Right cardiac atrium (tissue), 5 donors: ENCODE results near the gene AMER2. TPM values are rescaled to one million over a fixed set of nuclear protein-coding genes. Genes with fewer than 3 reads are reported as not detected.

ENCODE experiments used
- ATAC-seq, 2 donors: fragments of 200-7000 bp; cut with Tn5 transposase; one replicate each; pipeline versions ENCODE4 v1.8.0 to v1.9.1; 2020; ENCODE audit warnings: moderate library complexity in 2 of 2, mild to moderate bottlenecking in 1 of 2
- DNase-seq, 3 donors: peaks; one replicate each; pipeline ENCODE4 v3.0.0-alpha.2; 2020
- H3K27ac ChIP-seq: one replicate; pipeline ENCODE4 v1.5.1; 2013; ENCODE audit warnings: mild to moderate bottlenecking, low read length, control low read depth, moderate library complexity
- H3K27me3 ChIP-seq: one replicate; pipeline ENCODE4 v1.6.1; 2013; ENCODE audit not compliant: control insufficient read depth, insufficient read depth
- H3K4me1 ChIP-seq: one replicate; pipeline ENCODE4 v1.6.1; 2013; ENCODE audit warnings: low read length; ENCODE audit not compliant: control insufficient read depth, insufficient read depth
- H3K4me3 ChIP-seq: one replicate; pipeline ENCODE4 v1.5.1; 2013; ENCODE audit warnings: low read length, control low read depth
- H3K9me3 ChIP-seq: one replicate; pipeline ENCODE4 v1.6.1; 2013; ENCODE audit warnings: low read length; ENCODE audit not compliant: control insufficient read depth
- WGBS: extraction: QIAGEN DNeasy Blood & Tissue Kit; methylation state at CpG from one replicate; pipeline ENCODE4 v1.1.7; 2013; 5-methylcytosine and 5-hydroxymethylcytosine counted together
- intact Hi-C, 4 donors: fragments of 100-400 bp; cut with DNase I; formaldehyde crosslinking; loops; one replicate each; pipeline versions ENCODE4 v1.11.0 to v1.14.0; 2022 to 2023
- long read RNA-seq, 4 donors: library from polyadenylated mRNA; unstranded; transcript quantifications; one replicate each; pipeline ENCODE4 v2.0.0, GENCODE V29; 2020 to 2021
- polyA plus RNA-seq: library from polyadenylated mRNA; stranded (reverse); fragments of 200-250 nt; gene quantifications from one replicate; pipeline ENCODE4 v1.2.3, GENCODE V29; 2013
- total RNA-seq, 4 donors: library from RNA; stranded (reverse); fragmentation: NEBNext Ultra II Directional; extraction: Animal tissue kit (Norgen Biotek cat#: 25700); gene quantifications; one replicate each; pipeline ENCODE4 v1.2.1, GENCODE V29; 2021
- donor health status: healthy with polysubstance abuse.
- donor health status: DM: no; HTN: yes; CAD: no.
- donor health status: DM: no; HTN: no; CAD: no.
- donor health status: DM: no; HTN: yes; CAD: no; lungs with severe emphysema.
- donor health status: DM: yes; HTN: yes; CAD: no.

AMER2 gene
- not detected for total RNA-seq
- not detected for polyA plus RNA-seq
- long read RNA-seq, donor 1: 0 reads
- long read RNA-seq, donor 2: 0 reads
- long read RNA-seq, donor 3: 0 reads
- long read RNA-seq, donor 4: 0 reads

- Histone ChIP-seq H3K27me3 (no peaks in the 10 kb centered on the region), H3K9me3 (no peaks in the 10 kb centered on the region), H3K27ac (no peak within 1 kb of the TSS), H3K4me1 (no peaks in the 10 kb centered on the region), H3K4me3 (peak within 1 kb of the TSS; percentile 30)
- intact Hi-C loops: no loop called here
- ATAC-seq (no peak), DNase-seq (peak; percentile 41 to 70 (median 69))
- WGBS: 3% methylated on average over 50 of the region's 50 CpGs
Observed at GRCh38 chr13:25171517-25172302, at the start of gene AMER2. AMER2 (minus strand) TSS chr13:25172288; CDS start chr13:25171619, 669 bp downstream.

- ATAC-seq (no peak), DNase-seq (no peak)
- WGBS: 79% methylated on average over 5 of the region's 5 CpGs
- intact Hi-C loops: no loop called here
- Histone ChIP-seq H3K27me3 (no peaks in the 10 kb centered on the region), H3K4me3 (no peak overlapping the region), H3K4me1 (no peaks in the 10 kb centered on the region), H3K27ac (no peak overlapping the region), H3K9me3 (no peaks in the 10 kb centered on the region)
Observed at GRCh38 chr13:25218019-25218418, 45.9 kb upstream of the AMER2 start.

- Histone ChIP-seq H3K27me3 (no peaks in the 10 kb centered on the region), H3K9me3 (no peaks in the 10 kb centered on the region), H3K4me3 (no peak overlapping the region), H3K27ac (no peak overlapping the region), H3K4me1 (no peaks in the 10 kb centered on the region)
- ATAC-seq (no peak), DNase-seq (no peak)
- intact Hi-C loops: no loop called here
- 54% methylated on average over 12 of the region's 12 CpGs for WGBS
Observed at GRCh38 chr13:25217023-25217885, 45.2 kb upstream of the AMER2 start.

- Histone ChIP-seq H3K4me1 (no peaks in the 10 kb centered on the region), H3K9me3 (no peaks in the 10 kb centered on the region), H3K27ac (no peak overlapping the region), H3K4me3 (no peak overlapping the region), H3K27me3 (no peaks in the 10 kb centered on the region)
- DNase-seq: no peak
- WGBS: 54% methylated on average over 3 of the region's 3 CpGs
- no peak for ATAC-seq
- intact Hi-C loops: no loop called here
Observed at GRCh38 chr13:25215253-25215575, 43.1 kb upstream of the AMER2 start.

- no peaks in the 10 kb centered on the region for H3K4me1 ChIP-seq
- DNase-seq: peak in 2 of 3 donors; percentile 22 to 58
- ATAC-seq: peak; percentile 59 to 64
- no peak overlapping the region for H3K27ac ChIP-seq
- 43% methylated on average over 6 of the region's 6 CpGs for WGBS
- H3K27me3 ChIP-seq: no peaks in the 10 kb centered on the region
- no peaks in the 10 kb centered on the region for H3K9me3 ChIP-seq
- intact Hi-C loops: no loop called here
- no peak overlapping the region for H3K4me3 ChIP-seq
Observed at GRCh38 chr13:25214491-25215252, 42.6 kb upstream of the AMER2 start.

- ATAC-seq (no peak), DNase-seq (no peak)
- no peak overlapping the region for H3K27ac ChIP-seq
- no peaks in the 10 kb centered on the region for H3K4me1 ChIP-seq
- no peaks in the 10 kb centered on the region for H3K9me3 ChIP-seq
- H3K27me3 ChIP-seq: no peaks in the 10 kb centered on the region
- intact Hi-C loops: no loop called here
- 86% methylated on average over 2 of the region's 2 CpGs for WGBS
- no peak overlapping the region for H3K4me3 ChIP-seq
Observed at GRCh38 chr13:25213715-25214114, 41.6 kb upstream of the AMER2 start.

GRCh38 chr13:25210842-25211569 lies 38.9 kb upstream of the AMER2 start:
- ATAC-seq: no peak

GRCh38 chr13:25207291-25207810 lies 35.3 kb upstream of the AMER2 start:
- 76% methylated on average over 8 of the region's 8 CpGs for WGBS

More at GRCh38 chr13:25210842-25211569, 38.9 kb upstream of the AMER2 start:
- H3K4me3 ChIP-seq: no peak overlapping the region
- no peak for DNase-seq
- WGBS: 70% methylated on average over 13 of the region's 13 CpGs
- no peak overlapping the region for H3K27ac ChIP-seq
- intact Hi-C loops: no loop called here
- no peaks in the 10 kb centered on the region for H3K27me3 ChIP-seq
- H3K4me1 ChIP-seq: no peaks in the 10 kb centered on the region
- H3K9me3 ChIP-seq: no peaks in the 10 kb centered on the region

GRCh38 chr13:25204863-25205262 lies 32.8 kb upstream of the AMER2 start:
- no peak overlapping the region for H3K4me3 ChIP-seq
- H3K27ac ChIP-seq: no peak overlapping the region
- DNase-seq (no peak), ATAC-seq (no peak)
- intact Hi-C loops: no loop called here
- WGBS: 83% methylated on average over 4 of the region's 4 CpGs
- H3K4me1 ChIP-seq: no peaks in the 10 kb centered on the region
- H3K9me3 ChIP-seq: no peaks in the 10 kb centered on the region
- H3K27me3 ChIP-seq: no peaks in the 10 kb centered on the region

More at GRCh38 chr13:25207291-25207810, 35.3 kb upstream of the AMER2 start:
- ATAC-seq (no peak), DNase-seq (no peak)
- no peaks in the 10 kb centered on the region for H3K9me3 ChIP-seq
- no peak overlapping the region for H3K27ac ChIP-seq
- intact Hi-C loops: no loop called here
- H3K4me3 ChIP-seq: no peak overlapping the region
- no peaks in the 10 kb centered on the region for H3K4me1 ChIP-seq
- H3K27me3 ChIP-seq: no peaks in the 10 kb centered on the region

- no peaks in the 10 kb centered on the region for H3K4me1 ChIP-seq
- intact Hi-C loops: no loop called here
- no peaks in the 10 kb centered on the region for H3K9me3 ChIP-seq
- H3K4me3 ChIP-seq: no peak overlapping the region
- DNase-seq: no peak
- no peak overlapping the region for H3K27ac ChIP-seq
- 35% methylated on average over 17 of the region's 17 CpGs for WGBS
- no peaks in the 10 kb centered on the region for H3K27me3 ChIP-seq
- ATAC-seq: no peak
Observed at GRCh38 chr13:25203127-25203740, 31.1 kb upstream of the AMER2 start.
